ENCODE measurements around the gene GNAI1.

- TF ChIP-seq REST (IDR thresholded peaks at IDR 0.05), result no peak
- TF ChIP-seq, protein P1, sequence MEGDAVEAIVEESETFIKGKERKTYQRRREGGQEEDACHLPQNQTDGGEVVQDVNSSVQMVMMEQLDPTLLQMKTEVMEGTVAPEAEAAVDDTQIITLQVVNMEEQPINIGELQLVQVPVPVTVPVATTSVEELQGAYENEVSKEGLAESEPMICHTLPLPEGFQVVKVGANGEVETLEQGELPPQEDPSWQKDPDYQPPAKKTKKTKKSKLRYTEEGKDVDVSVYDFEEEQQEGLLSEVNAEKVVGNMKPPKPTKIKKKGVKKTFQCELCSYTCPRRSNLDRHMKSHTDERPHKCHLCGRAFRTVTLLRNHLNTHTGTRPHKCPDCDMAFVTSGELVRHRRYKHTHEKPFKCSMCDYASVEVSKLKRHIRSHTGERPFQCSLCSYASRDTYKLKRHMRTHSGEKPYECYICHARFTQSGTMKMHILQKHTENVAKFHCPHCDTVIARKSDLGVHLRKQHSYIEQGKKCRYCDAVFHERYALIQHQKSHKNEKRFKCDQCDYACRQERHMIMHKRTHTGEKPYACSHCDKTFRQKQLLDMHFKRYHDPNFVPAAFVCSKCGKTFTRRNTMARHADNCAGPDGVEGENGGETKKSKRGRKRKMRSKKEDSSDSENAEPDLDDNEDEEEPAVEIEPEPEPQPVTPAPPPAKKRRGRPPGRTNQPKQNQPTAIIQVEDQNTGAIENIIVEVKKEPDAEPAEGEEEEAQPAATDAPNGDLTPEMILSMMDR (IDR thresholded peaks at IDR 0.05), result no peak
- no peak for TF ChIP-seq RFX5 (IDR thresholded peaks at IDR 0.05)
- TF ChIP-seq ZC3H11A (IDR thresholded peaks at IDR 0.05), result no peak
- no peak for TF ChIP-seq CBX2 (IDR thresholded peaks at IDR 0.05; ENCODE audit: borderline replicate concordance, low read depth)
- TF ChIP-seq MYC (IDR thresholded peaks at IDR 0.05; ENCODE audit: borderline replicate concordance, low read length), result no peak
- no peak for TF ChIP-seq CEBPB (IDR thresholded peaks at IDR 0.05)
- TF ChIP-seq PBX3 (IDR thresholded peaks at IDR 0.05), result no peak
- no peak for TF ChIP-seq MAZ (IDR thresholded peaks at IDR 0.05; ENCODE audit: borderline replicate concordance, low read depth, low read length)
- TF ChIP-seq, protein P2, sequence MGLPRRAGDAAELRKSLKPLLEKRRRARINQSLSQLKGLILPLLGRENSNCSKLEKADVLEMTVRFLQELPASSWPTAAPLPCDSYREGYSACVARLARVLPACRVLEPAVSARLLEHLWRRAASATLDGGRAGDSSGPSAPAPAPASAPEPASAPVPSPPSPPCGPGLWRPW (IDR thresholded peaks at IDR 0.05), result no peak
Observed at GRCh38 chr7:80159802-80160201, 25.2 kb downstream of the GNAI1 start.

Data from A549 (cell line).